GM21528 (cell line): ENCODE data around the gene GAL3ST1.
"Not testable (repeated sequence)": the region's sequence is repeated elsewhere in the genome, so short reads cannot be mapped to it uniquely, and the experiment has no call there.

Experiments
- ATAC-seq: cut with Tn5 transposase; IDR thresholded peaks from one replicate; pipeline ENCODE4 v1.9.1; 2021; ENCODE audit warnings: mild to moderate bottlenecking, moderate library complexity; ENCODE audit not compliant: unreplicated experiment, low FRiP score

The GAL3ST1 gene

DNA sequence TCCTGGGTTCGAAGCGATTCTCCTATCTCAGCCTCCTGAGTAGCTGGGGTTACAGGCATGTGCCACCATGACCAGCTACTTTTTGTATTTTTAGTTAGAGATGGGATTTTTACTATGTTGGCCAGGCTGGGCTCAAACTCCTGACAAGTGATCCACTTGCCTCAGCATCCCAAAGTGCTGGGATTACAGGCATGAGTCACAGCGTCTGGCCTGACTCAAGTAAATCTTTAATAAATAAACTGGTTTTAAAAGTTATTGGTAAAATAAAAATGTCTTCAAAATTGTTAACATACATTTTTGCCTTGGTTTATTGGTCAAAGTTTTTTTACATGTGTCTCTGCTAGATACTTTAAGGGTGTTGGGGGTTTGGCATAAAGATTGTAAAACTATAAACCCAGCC, 24.5 kb upstream of the GAL3ST1 start:
- ATAC-seq = no peak

DNA sequence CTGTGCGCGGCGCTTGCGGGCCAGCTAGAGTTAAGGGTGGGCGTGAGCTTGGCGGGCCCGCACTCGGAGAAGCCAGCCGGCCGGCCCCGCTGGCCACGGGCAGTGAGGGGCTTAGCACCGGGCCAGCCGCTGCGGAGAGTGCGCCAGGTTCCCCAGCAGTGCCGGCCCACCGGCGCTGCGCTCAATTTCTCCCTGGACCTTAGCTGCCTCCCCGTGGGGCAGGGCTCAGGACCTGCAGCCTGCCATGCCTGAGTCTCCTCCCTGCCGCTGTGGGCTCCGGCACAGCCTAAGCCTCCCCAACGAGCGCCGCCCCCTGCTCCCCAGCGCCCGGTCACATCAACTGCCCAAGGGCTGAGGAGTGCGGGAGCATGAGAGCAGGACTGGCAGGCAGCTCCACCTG, 22.4 kb upstream of the GAL3ST1 start:
- no peak for ATAC-seq

DNA sequence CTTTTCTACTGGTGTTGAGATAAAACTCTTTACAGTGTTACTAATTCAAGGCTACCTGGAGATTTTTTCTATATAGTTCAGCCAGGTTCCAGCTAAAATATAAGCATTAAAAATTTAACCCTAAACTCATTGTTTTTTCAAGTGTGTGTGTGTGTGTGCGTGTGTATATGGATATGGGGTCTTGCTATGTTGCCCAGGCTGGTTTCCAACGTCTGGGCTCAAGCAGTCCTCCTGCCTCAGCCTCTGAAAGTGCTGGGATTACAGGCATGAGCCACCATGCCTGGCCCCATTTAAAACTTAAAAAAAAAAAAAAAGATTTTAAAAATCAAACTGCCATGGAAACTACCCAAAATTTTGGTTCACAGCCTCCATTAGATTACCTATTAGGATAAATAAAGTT, 21.7 kb upstream of the GAL3ST1 start:
- ATAC-seq = no peak

DNA sequence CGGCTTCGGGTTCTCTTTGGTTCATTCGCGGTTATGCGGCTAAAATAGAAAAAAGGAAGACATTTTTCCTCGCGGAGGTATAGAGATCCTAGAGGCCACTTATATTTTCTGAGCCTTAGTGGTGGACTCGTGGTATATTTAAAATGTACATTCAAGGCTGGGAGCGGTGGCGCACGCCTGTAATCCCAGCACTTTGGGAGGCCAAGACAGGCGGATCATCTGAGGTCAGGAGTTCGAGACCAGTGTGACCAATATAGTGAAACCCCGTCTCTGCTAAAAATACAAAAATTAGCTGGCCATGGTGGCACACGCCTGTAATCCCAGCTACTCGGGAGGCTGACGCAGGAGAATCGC, 17.9 kb upstream of the GAL3ST1 start:
- ATAC-seq = not testable (repeated sequence)

DNA sequence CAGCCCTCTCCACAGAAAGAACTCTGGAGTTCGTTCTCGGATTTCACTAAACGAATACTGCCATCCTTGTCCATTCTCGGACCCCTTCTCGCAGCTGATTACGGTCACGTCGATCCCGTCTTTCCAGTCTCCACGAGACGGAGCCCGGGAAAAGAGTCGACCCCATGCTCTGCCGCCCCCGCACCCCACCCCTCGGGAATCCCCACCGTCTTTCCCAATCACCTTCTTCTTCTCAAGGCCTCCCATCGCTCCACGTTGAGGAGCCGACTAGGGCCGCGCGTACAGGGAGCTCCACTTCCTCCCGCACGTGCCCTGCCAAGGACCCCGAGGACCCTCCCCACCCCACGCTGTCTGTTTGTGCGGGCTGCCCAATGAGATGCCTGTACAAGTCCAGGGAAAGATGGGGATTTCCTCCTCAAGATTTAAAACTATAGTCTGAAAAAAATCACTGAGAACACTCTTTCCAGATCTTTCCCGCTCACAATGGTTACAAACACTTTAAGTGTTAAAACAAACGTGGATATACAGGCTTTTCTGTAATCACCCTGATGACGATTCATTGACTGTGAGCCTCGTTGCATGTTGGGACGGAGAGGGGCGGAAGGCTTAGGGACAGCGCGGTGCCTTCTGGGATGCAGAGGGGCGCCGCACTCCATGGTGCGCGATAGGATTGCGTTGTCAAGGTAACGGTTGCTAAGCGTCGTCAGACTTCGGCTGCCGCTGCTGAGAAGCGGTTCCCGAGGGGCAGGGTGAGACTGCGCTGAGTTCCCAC, 17.3 kb upstream of the GAL3ST1 start, which contains the start of gene PES1:
Gene PES1, minus strand, starts transcription at position 323 of the 772 bp plus-strand sequence. Its CDS starts 77 bp downstream, at position 246.
- peak; percentile 90 for ATAC-seq

DNA sequence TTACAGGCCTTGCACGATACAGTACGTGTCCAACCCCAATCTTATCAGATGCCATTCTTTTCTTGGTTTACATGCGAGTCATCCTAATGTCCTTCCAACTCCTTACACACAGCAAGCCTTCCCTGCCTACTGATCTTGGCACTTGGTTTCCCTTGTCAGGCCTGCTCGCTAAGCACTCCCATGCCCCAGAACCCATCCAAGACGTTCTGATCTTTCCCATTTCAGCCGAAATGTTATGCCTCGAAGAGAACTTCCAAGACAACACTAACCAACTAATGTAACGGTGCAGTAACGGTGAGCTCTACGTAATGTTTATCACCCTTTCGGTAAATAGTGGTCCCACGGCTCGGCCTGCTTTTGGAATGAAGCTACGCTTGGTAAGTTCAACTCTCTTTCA, 16.7 kb upstream of the GAL3ST1 start:
- no peak for ATAC-seq

DNA sequence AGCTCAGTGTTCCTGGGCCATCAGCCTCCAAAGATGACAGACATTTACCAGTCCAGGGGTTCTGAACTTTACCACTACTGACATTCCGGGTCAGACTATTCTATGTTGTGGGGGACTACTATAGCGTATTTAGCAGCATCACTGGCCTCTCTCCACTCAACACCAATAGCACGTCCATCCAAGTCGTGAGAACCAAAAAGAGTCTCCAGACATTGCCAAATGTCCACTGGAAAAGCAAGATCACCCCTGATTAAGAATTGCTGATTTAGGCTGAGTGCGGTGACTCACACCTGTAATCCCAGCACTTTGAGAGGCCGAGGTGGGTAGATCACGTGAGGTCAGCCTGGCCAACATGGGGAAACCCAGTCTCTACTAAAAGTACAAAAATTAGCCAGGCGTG, 11.9 kb upstream of the GAL3ST1 start:
- ATAC-seq = no peak

DNA sequence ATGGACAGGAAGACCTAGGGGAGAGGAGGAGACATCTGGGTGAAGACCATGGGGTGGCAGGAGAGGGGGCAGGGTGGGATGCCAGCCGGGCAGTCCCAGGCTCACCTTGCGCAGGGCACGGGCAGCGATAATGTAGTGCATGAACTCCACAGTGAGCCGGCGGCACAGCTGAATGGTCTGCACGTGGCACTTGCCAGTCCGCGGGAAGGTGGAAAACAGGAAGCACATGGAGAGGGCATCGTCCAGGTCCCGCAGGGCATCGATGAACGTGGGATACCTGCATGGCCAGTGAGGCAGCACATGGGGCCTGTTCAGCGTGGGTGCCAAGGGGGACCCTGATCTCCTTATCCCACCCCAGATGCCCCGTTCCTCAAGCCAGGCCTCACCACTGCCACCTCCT, 10.0 kb upstream of the GAL3ST1 start:
- ATAC-seq = no peak

DNA sequence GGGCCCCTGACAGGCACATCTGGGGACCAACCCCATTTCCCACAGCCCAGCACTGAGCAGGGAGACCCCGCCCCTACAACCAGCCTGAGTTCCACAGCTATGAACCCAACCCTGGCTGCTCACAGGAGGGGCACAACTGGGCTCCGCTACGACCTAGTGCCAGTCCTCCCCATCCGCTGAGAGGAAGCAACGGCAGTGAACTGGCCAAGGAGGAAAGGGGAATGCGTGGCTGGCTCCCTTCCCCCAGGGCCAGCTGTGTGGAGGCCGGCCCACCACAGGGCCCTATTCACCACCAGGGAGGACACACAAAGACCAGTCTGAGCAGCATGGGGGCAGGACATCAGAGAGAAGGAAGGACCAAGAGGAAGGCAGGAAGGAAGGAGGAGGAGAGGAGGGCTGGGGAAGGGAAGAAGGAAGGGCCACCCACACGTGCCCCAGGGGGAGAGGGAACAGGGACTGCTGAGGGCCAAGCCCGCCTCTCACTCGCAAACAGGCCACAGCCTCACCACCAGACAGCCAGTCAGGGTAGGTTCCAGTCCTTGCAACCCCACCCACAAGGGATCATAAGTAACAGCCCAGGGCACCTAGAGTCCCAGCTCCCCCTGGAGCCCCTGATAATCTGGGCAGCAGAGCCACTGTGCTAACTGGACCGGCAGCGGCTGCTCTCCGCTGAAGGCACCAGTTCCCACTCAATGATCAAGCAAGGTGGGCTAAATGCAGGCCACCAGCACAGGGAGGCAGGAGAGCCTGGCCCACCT, 8.5 kb upstream of the GAL3ST1 start:
- ATAC-seq = no peak

DNA sequence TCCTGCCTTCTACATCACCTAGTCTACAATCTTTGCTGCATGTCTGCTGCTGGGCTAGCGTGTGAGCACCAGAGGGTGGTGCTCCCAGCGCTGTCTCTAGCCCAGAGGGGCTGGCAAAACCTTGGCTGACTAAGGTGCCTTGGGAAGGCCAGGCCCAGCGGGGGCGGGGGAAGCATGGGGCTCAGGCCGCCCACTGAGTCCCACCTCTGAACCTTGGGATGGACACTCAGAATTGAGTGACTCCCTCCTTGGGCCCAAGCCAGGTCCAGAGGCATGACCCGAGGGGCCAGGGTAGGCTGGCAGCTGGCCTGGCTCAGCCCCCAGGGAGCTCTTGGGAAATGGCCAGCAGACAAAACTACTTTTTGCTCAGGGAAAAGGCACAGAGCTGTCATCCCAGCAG, 7.6 kb upstream of the GAL3ST1 start:
- no peak for ATAC-seq

DNA sequence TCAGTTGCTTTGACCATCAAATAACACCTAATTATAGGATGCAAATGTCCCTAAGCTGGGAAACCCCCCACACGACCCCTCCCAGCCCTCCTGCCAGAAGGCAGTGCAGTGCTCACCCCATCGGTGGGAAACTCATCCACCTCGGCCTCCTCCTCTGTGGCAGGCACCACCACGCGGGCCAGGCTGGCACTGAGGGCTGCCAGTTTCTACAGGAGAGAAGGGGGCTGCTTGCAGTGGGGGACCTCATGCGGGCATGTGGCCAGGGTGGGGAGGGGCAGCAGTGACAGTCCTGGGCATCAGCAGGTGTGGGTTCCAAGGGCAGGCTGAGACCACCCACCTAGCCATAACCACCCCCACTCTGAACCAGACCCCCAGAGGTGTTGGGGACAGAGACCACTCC, 6.4 kb upstream of the GAL3ST1 start:
- ATAC-seq = no peak

DNA sequence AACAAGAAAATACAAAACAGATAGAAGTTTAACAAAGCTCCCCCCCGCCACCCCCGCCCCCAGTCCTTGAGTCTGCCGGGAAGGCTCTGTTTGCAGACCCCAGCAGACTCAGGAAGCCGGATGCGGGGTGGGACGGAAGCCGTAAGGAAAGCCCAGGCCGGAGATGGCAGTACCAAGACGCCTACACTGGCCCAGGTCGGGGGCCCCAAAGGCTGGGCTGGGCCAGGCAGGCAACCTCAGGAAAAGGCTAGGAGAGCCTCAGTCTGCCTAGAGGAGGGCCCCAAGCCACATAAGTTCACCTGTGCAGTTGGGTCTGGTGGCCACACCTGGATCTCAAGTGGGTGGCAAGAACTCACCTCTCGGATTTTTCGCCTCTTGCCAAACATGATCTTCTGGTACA, 4.0 kb upstream of the GAL3ST1 start:
- ATAC-seq = no peak

DNA sequence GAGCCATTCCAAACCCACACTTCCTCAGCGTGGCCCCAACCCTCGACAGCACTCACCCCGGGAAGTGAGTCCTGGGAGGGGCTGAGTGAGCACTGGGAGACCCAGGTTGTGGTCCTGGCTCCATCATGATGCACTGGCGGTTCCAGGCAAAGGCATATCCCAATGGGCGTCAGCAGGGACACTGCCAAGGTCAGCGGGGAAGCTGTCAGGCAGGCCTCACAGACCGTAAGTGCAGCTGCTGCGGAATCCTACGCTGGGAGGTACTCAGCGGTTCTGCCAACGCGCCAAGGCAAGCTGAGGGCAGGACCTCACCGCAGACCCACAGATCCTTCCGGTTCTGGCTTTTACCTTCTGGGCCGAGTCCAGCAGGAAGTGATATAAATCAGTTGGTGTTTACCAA, 1.4 kb upstream of the GAL3ST1 start:
- ATAC-seq = no peak

DNA sequence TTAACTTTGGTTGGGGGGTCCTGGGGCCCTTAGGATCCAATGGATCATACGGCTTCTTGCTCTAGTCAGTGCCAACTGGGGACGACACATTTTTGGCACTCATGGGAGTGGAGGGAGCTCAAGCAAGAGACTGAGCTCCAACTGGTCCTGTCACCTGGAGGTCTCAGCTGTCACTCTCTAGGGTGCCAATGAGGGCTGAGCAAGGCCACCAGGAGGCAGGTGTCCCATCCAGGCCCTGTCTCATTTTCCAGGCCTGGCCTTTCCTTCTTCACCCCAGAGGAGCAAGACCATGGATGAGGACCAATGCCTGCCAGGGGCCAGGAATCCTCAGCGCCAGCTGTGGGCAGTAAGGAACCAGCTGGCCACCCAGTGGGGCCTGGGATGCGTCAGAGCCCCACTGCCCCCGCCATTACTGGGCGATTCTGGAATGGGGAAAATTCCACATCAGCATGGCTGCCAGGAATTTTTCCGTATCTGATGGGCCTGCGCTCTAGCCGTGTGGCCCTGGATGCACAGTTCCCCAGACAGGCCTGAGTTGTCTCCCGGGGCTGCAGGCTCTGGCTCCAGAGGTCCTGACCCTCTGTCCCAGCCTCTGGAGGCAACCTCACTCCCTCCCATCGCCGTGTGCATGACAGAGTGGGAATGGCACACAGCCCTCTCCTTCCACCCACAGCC, 669 bp upstream of the GAL3ST1 start:
- no peak for ATAC-seq

DNA sequence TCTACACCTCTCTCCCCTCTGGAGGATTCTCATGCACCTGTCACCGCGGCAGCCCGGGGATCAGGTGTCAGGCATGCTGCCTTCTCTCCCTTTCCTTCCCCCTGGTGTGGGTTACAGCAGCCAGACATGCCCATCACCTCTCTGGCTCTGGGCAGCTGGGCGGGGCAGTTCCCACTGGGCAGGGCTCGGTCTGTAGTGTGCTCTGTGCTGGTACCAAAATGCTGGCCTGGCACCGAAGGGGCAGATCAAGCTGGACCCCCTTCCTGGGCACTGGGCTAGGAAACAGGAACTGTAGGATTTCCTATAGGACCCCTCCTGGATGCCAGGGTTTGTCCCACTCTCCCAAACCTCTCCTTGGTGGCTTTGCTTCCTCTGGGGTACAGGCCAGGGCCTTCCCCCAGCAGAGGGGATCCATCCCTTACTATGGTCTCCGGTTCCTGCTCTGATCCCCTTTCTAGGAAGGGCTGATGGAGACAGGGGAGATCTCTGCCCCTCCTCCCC, 821 bp downstream of the GAL3ST1 start:
- no peak for ATAC-seq

DNA sequence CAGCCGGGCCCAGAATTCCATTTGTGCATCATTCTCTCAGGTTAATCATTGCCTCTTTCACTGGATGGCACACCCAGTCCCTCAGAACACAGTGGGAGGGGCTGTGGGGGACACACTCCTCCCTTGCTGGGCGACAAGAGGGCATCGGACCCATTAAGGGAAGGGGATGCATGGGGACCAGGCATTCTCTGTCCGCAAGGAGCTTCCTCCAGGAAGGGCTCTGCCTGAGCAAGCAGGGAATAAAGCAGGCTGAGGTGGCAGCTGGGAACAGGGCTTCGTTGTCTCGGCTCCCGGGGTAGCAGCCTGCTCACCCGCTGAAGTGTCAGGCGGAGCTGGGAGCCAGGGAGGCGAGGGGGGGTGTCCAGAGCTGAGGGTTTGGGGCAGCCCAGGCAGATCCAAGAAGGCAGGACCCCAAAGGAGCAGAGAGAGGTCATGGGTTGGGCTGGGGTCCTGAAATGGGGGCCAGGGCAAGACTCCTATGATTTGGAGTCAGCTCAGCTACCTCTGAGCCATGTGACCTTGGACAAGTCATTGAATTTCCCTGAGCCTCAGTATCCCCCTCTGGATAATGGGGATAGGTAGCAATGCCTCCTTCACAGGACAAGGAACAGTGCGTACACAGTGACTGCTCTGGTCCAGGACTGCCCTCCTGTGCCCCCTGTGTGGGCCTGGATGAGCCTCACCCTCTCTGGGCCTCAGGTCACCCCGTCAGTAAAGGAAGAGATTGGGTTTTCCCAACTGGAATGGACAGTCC, 1.4 kb downstream of the GAL3ST1 start:
- no peak for ATAC-seq

DNA sequence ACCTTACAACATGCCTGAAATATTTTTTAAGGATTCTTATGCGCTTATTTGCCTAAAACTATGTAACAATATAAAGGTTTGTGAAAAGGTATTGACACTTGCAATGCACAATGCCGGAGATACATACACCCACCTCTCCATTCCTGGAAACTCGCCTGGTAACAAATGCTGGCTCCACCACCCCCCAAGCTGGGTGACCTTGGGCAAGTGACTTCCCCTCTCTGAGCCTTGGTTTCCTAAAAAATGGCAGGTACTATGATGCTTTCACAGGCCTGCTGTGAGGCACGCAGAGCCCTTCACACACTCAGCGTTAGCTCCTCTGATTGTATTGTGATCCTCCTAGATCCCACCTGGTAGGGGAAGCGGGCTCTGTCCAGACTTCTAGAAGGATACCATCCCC, 2.3 kb downstream of the GAL3ST1 start:
- ATAC-seq = no peak

DNA sequence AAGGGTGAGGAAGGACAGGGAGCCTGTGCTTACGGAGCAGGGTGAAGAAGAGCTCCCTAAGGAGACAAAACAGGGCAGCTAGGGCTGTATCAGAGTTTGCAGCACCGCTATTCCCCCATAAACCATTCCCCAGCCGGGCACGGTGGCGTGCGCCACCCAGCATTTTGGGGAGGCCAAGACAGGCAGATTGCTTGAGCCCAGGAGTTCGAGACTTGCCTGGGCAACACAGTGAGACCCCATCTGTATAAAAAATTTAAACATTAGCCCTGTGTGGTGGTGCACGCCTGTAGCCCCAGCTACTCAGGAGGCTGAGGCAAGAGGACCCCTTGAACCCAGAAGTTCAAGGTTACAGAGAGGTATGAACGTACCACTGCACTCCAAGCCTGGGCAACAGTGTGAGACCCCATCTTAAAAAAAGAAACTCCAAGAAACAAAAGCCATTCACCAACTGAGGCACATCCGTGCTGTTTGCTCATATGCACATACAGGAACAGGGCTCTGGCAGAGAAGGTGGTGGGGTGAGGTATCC, 4.7 kb downstream of the GAL3ST1 start:
- no peak for ATAC-seq

DNA sequence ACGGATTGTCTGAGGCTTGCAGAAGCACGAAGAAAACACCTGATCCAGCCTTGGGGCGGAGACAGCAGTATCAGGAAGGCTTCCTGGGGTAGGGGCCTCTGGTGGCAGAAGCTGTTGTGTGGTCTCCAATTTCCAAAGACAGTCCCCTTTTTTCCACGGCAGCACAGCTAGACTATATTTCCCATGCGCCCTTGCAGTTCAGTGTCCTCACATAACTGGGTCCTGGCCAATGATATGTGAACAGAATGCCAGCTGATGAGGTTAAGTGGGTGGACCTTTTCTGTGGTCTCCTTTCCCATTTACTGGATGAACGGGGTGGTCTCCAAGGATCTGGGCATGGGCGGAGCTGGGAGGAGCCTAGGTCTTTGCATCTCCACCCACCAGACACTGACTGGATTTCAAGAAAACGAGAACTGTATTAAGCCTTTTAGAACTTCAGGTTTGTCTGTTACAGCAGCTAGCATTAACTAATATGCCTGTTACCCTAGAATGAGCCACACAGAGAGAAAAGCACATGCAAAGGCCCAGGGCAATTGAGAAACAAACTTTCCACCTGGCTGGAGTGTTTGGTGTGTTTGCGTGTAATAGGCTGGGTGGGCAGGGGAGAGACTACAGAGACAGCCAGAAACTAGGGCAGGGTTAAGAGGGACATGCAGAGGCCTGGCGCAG, 6.2 kb downstream of the GAL3ST1 start:
- no peak for ATAC-seq

DNA sequence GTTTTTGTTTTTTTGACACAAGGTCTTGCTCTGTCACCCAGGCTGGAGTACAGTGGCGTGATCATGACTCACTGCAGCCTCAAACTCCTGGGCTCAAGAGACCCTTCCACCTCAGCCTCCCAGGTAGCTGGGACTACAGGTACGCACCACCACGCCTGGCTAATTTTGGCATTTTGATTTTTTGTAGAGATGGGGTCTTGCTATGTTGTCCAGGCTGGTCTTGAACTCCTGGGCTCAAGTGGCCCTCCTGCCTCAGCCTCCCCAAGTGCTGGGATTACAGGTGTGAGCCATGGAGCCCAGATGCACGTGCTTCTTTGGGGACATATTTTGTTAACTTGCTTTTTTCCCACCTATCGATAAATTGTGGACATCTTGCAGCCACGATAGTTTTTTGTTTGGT, 7.2 kb downstream of the GAL3ST1 start:
- ATAC-seq = not testable (repeated sequence)
